Measurements from ENCODE around the gene COG8. TPM values are rescaled to one million over a fixed set of nuclear protein-coding genes. Genes with fewer than 3 reads are reported as not detected.
A peak's percentile ranks its signal among the peaks of the same experiment; 100 is the strongest.

Gene COG8
- total and polyA plus RNA-seq, 2 donors from 2014 or later: 33.8 to 49.5 TPM

GRCh38 chr16:69318911-69319289, 20.5 kb downstream of the COG8 start:
- no peak for TF ChIP-seq CTCF (IDR thresholded peaks at IDR 0.05; ENCODE audit: borderline replicate concordance, extremely low read depth, insufficient read depth)
- H3K9ac ChIP-seq (ENCODE audit: low read length in 3 of 3): no peak overlapping the region
- FAIRE-seq (no peak), DNase-seq (no peak)
- no peak overlapping the region for H3K4me3 ChIP-seq (ENCODE audit: low read length in 3 of 3)
- peak overlapping the region in 1 of 2 donors; percentile 14 for H3K27ac ChIP-seq (ENCODE audit: low read depth in 2 of 2, low read length in 2 of 2)
- H3K36me3 ChIP-seq (ENCODE audit: control insufficient read depth in 2 of 3, insufficient read depth in 3 of 3, low read length in 3 of 3): peaks cover 7 to 61% (median 51%) of the 10 kb centered on the region in 3 donors
- peaks cover 0 to 7% (median 6%) of the 10 kb centered on the region in 3 donors for H3K4me1 ChIP-seq (ENCODE audit: control insufficient read depth in 2 of 3, insufficient read depth in 2 of 3, low read depth in 1 of 3, low read length in 3 of 3)
- H3K27me3 ChIP-seq (ENCODE audit: control insufficient read depth, insufficient read depth, low read length): no peaks in the 10 kb centered on the region
- no peaks in the 10 kb centered on the region for H3K9me3 ChIP-seq (ENCODE audit: control insufficient read depth in 2 of 3, insufficient read depth in 1 of 3, low read length in 3 of 3)
- intact Hi-C loops (cut with DNase I): no loop called here

- Histone ChIP-seq H3K27me3 (ENCODE audit: control insufficient read depth, insufficient read depth, low read length) (no peaks in the 10 kb centered on the region), H3K27ac (ENCODE audit: low read depth in 2 of 2, low read length in 2 of 2) (no peak overlapping the region), H3K4me1 (ENCODE audit: control insufficient read depth in 2 of 3, insufficient read depth in 2 of 3, low read depth in 1 of 3, low read length in 3 of 3) (peaks cover 0 to 6% (median 3%) of the 10 kb centered on the region in 3 donors), H3K9me3 (ENCODE audit: control insufficient read depth in 2 of 3, insufficient read depth in 1 of 3, low read length in 3 of 3) (no peaks in the 10 kb centered on the region), H3K4me3 (ENCODE audit: low read length in 3 of 3) (no peak overlapping the region), H3K9ac (ENCODE audit: low read length in 3 of 3) (no peak overlapping the region), H3K36me3 (ENCODE audit: control insufficient read depth in 2 of 3, insufficient read depth in 3 of 3, low read length in 3 of 3) (peaks cover 7 to 60% (median 50%) of the 10 kb centered on the region in 3 donors)
- no peak for DNase-seq
- no peak for TF ChIP-seq CTCF (IDR thresholded peaks at IDR 0.05; ENCODE audit: borderline replicate concordance, extremely low read depth, insufficient read depth)
- intact Hi-C loops (cut with DNase I): no loop called here
- FAIRE-seq: no peak
These were observed 21.0 kb downstream of the COG8 start for GRCh38 chr16:69318177-69318910.

- Histone ChIP-seq H3K4me1 (ENCODE audit: control insufficient read depth in 2 of 3, insufficient read depth in 2 of 3, low read depth in 1 of 3, low read length in 3 of 3) (peaks cover 0 to 6% (median 2%) of the 10 kb centered on the region in 3 donors), H3K4me3 (ENCODE audit: low read length in 3 of 3) (no peak overlapping the region), H3K9me3 (ENCODE audit: control insufficient read depth in 2 of 3, insufficient read depth in 1 of 3, low read length in 3 of 3) (no peaks in the 10 kb centered on the region), H3K27ac (ENCODE audit: low read depth in 2 of 2, low read length in 2 of 2) (no peak overlapping the region), H3K27me3 (ENCODE audit: control insufficient read depth, insufficient read depth, low read length) (no peaks in the 10 kb centered on the region), H3K9ac (ENCODE audit: low read length in 3 of 3) (no peak overlapping the region), H3K36me3 (ENCODE audit: control insufficient read depth in 2 of 3, insufficient read depth in 3 of 3, low read length in 3 of 3) (peaks cover 4 to 50% (median 41%) of the 10 kb centered on the region in 3 donors)
- no peak for FAIRE-seq
- no peak for DNase-seq
- intact Hi-C loops (cut with DNase I): no loop called here
- TF ChIP-seq CTCF (IDR thresholded peaks at IDR 0.05; ENCODE audit: borderline replicate concordance, extremely low read depth, insufficient read depth): no peak
These were observed 22.7 kb downstream of the COG8 start for GRCh38 chr16:69316595-69317034.
